ENCODE measurements around the gene PRF1.

DNA sequence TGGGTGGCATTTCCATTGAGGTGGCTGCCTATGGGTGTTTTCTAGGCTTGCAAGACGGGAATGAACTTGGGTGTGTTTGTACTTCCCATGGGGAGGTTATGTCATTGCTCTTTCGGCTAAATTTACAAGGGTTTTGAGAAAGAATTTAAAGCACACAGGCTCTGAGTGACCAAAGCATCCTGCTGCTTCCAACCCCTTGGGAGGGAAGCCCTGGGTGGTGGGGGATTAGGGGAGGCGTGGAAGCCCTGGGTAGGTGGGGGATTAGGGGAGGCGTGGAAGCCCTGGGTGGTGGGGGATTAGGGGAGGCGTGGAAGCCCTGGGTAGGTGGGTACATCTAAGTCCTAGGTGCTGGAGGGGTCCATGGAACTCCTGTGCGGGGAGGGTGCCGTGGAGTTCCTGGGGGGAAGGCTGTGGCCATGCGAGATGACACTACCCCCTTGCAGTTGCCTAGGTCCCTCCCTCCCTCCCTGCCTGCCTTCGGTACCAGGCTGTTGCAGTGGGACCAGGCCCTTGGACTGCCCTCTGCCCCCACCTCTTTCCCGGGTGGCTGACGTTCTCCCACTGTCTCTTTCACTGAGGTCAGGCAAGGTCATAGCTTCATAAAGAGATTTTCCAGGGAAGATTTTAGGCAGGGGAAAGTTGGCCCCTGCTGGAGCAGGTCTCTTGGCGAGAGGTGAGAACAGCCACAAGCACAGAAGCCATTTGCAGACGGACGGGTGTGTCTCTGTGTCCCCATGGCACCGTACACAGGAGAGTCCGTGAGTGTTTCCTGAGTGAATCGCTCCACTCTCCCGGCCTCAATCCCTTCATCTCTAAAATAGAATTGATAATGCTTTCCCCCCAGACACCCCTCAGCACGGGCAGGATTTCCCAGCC, 19.5 kb downstream of the PRF1 start:
- TF ChIP-seq POLR2A (IDR thresholded peaks at IDR 0.05) = no peak
- TF ChIP-seq, protein P1, sequence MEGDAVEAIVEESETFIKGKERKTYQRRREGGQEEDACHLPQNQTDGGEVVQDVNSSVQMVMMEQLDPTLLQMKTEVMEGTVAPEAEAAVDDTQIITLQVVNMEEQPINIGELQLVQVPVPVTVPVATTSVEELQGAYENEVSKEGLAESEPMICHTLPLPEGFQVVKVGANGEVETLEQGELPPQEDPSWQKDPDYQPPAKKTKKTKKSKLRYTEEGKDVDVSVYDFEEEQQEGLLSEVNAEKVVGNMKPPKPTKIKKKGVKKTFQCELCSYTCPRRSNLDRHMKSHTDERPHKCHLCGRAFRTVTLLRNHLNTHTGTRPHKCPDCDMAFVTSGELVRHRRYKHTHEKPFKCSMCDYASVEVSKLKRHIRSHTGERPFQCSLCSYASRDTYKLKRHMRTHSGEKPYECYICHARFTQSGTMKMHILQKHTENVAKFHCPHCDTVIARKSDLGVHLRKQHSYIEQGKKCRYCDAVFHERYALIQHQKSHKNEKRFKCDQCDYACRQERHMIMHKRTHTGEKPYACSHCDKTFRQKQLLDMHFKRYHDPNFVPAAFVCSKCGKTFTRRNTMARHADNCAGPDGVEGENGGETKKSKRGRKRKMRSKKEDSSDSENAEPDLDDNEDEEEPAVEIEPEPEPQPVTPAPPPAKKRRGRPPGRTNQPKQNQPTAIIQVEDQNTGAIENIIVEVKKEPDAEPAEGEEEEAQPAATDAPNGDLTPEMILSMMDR (IDR thresholded peaks at IDR 0.05) = no peak
- TF ChIP-seq EP300 (IDR thresholded peaks at IDR 0.05) = no peak

Data from tibial nerve (tissue), 4 donors.